Heart right ventricle (tissue), 16 donors: ENCODE measurements around the gene KRTAP12-4. TPM values are rescaled to one million over a fixed set of nuclear protein-coding genes. Genes with fewer than 3 reads are reported as not detected.
"Not testable (repeated sequence)": the region's sequence is repeated elsewhere in the genome, so short reads cannot be mapped to it uniquely, and the experiment has no call there.

Experiments used
- ATAC-seq, 8 donors: fragments of 200-7000 bp; cut with Tn5 transposase; one replicate each; pipeline ENCODE4 v1.9.1; 2020; ENCODE audit warnings: mild to moderate bottlenecking in 8 of 8, moderate library complexity in 8 of 8, moderate number of reproducible peaks in 1 of 8
- DNase-seq, 2 donors: peaks; one replicate each; pipeline ENCODE4 v3.0.0-alpha.2; 2020
- H3K27ac ChIP-seq, 10 donors: fragments of 200-600 bp; sonication (generic) in 2 of 10; one replicate each; pipeline versions ENCODE4 v1.5.0 to v1.8.0; 2020 to 2022; ENCODE audit warnings: mild to moderate bottlenecking in 3 of 10
- H3K27me3 ChIP-seq, 7 donors: fragments of 200-600 bp; one replicate each; pipeline ENCODE4 v1.8.0; 2021 to 2022; ENCODE audit warnings: mild to moderate bottlenecking in 2 of 7
- H3K36me3 ChIP-seq, 9 donors: fragments of 200-600 bp; sonication (generic) in 1 of 9; one replicate each; pipeline versions ENCODE4 v1.5.0 to v1.8.0; 2020 to 2022; ENCODE audit warnings: mild to moderate bottlenecking in 2 of 9
- H3K4me1 ChIP-seq, 9 donors: fragments of 200-600 bp; sonication (generic) in 1 of 9; one replicate each; pipeline versions ENCODE4 v1.5.0 to v1.8.0; 2020 to 2022; ENCODE audit warnings: mild to moderate bottlenecking in 4 of 9
- H3K4me3 ChIP-seq, 10 donors: fragments of 200-600 bp; sonication (generic) in 2 of 10; one replicate each; pipeline versions ENCODE4 v1.5.0 to v1.8.0; 2020 to 2022; ENCODE audit warnings: mild to moderate bottlenecking in 7 of 10, moderate library complexity in 2 of 10
- H3K9me3 ChIP-seq, 11 donors: fragments of 200-600 bp in 10 of 11; sonication (generic) in 2 of 11; one replicate each; pipeline versions ENCODE4 v1.5.0 to v1.8.0; 2013 to 2022; ENCODE audit warnings: mild to moderate bottlenecking in 2 of 11, control low read depth in 1 of 11, moderate library complexity in 1 of 11
- CTCF ChIP-seq, 9 donors: fragments of 200-600 bp; sonication (generic) in 2 of 9; IDR thresholded peaks; one replicate each; pipeline versions ENCODE4 v1.5.0 to v1.8.0; 2021 to 2022; ENCODE audit warnings: antibody characterized with exemption in 9 of 9, mild to moderate bottlenecking in 5 of 9, moderate library complexity in 1 of 9
- WGBS, 2 donors: extraction: QIAGEN DNeasy Blood & Tissue Kit; methylation state at CpG; one replicate each; pipeline ENCODE4 v1.1.7; 2013; ENCODE audit warnings: inconsistent platforms in 1 of 2; 5-methylcytosine and 5-hydroxymethylcytosine counted together
- intact Hi-C, 10 donors: fragments of 100-400 bp; cut with DNase I; formaldehyde crosslinking; loops; one replicate each; pipeline versions ENCODE4 v1.11.1 to v1.14.2; 2022
- polyA plus RNA-seq, 2 donors: library from polyadenylated mRNA; stranded (reverse); fragments of 200-250 nt; gene quantifications; one replicate each; pipeline ENCODE4 v1.2.3, GENCODE V29; 2013
- total RNA-seq, 10 donors: library from RNA; stranded (reverse); fragmentation: NEBNext Ultra II Directional in 3 of 10; extraction: Animal tissue kit (Norgen Biotek cat#: 25700) in 3 of 10; gene quantifications; one replicate each; pipeline versions ENCODE4 v1.2.1 to v1.2.4, GENCODE V29; 2021 to 2023
- donor health status: Arrhythmogenic right ventricular cardiomyopathy.
- donor health status: ischemic (EF 13 %, LVEDD 7.1; RV severe dilation, severe dysfunction).
- donor health status: healthy with polysubstance abuse.
- donor health status: DM: no; HTN: yes; CAD: no.
- donor health status: DM: no; HTN: no; CAD: no.
- donor health status: ischemic (EF 25% LVEDD 6.9; RV normal size, moderate dysfunction).
- donor health status: ischemic (EF 25% LVEDD 5.7; RV mildly dilated, moderate dysfunction).
- donor health status: healthy.
- donor health status: DM: yes; HTN: yes; CAD: no.
- donor health status: Ischemic cardiomyopathy.
- donor health status: ischemic (EF 35%, LVEDD 5.7; RV mildly dilated, moderate dysfunction).
- donor health status: nonischemic (EF 11% LVEDD 7.7; RV severe dilation, severe dysfunction).
- donor health status: DM: yes; HTN: yes; CAD: no.
- donor health status: PGD.
- donor health status: ischemic (EF 29% LVEDD 5.4; RV normal size, mild dysfunction).
- donor health status: nonischemic (EF 23%, LVEDD 6.1; RV moderate dilation, normal function).

Gene KRTAP12-4
- total and polyA plus RNA-seq, 12 donors: not detected

- 73 to 80% methylated on average over 5 of the region's 5 CpGs for WGBS, 2 donors
- ATAC-seq (no peak), DNase-seq (no peak)
- Histone ChIP-seq H3K9me3 (peaks cover 0 to 51% (median 14%) of the 10 kb centered on the region in 11 donors), H3K4me1 (no peaks in the 10 kb centered on the region), H3K4me3 (no peak overlapping the region), H3K27ac (no peak overlapping the region), H3K27me3 (peaks cover 0 to 38% (median 19%) of the 10 kb centered on the region in 7 donors), H3K36me3 (no peaks in the 10 kb centered on the region)
- TF ChIP-seq CTCF (IDR thresholded peaks at IDR 0.05): no peak
- intact Hi-C loops: no loop called here
These were observed 13.7 kb downstream of the KRTAP12-4 start for GRCh38 chr21:44640761-44641160.

- H3K9me3 ChIP-seq: peaks cover 0 to 41% (median 2%) of the 10 kb centered on the region in 11 donors
- no peak overlapping the region for H3K27ac ChIP-seq
- no peak for ATAC-seq
- TF ChIP-seq CTCF (IDR thresholded peaks at IDR 0.05): no peak
- DNase-seq: no peak
- WGBS, 2 donors: 80 to 83% methylated on average over 12 of the region's 12 CpGs
- H3K27me3 ChIP-seq: peaks cover 0 to 40% (median 15%) of the 10 kb centered on the region in 7 donors
- no peaks in the 10 kb centered on the region for H3K36me3 ChIP-seq
- intact Hi-C loops: no loop called here
- H3K4me3 ChIP-seq: no peak overlapping the region
- no peaks in the 10 kb centered on the region for H3K4me1 ChIP-seq
These were observed 15.2 kb downstream of the KRTAP12-4 start for GRCh38 chr21:44639331-44639655.

GRCh38 chr21:44638506-44639330, 15.7 kb downstream of the KRTAP12-4 start:
- DNase-seq: not testable (repeated sequence)
- WGBS, 2 donors: 80 to 96% methylated on average over 14 to 21 of the region's 21 CpGs

GRCh38 chr21:44637851-44638348, 16.6 kb downstream of the KRTAP12-4 start:
- Histone ChIP-seq H3K27me3 (peaks cover 0 to 40% (median 15%) of the 10 kb centered on the region in 7 donors), H3K9me3 (peaks cover 0 to 30% (median 2%) of the 10 kb centered on the region in 11 donors)
- H3K4me1 ChIP-seq, intact Hi-C loops, H3K4me3 ChIP-seq, H3K36me3 ChIP-seq, H3K27ac ChIP-seq, DNase-seq: not testable (repeated sequence)
- peak in 1 of 8 donors; percentile 34 for ATAC-seq
- WGBS, 2 donors: 45 to 49% methylated on average over 10 to 11 of the region's 12 CpGs

More at GRCh38 chr21:44638506-44639330, 15.7 kb downstream of the KRTAP12-4 start:
- peaks cover 0 to 40% (median 15%) of the 10 kb centered on the region in 7 donors for H3K27me3 ChIP-seq
- H3K4me1 ChIP-seq, H3K36me3 ChIP-seq, H3K27ac ChIP-seq, H3K4me3 ChIP-seq, intact Hi-C loops: not testable (repeated sequence)
- peaks cover 0 to 35% (median 0%) of the 10 kb centered on the region in 11 donors for H3K9me3 ChIP-seq
- ATAC-seq: peak in 1 of 8 donors; percentile 31

- 53 to 57% methylated on average over 19 to 21 of the region's 21 CpGs for WGBS, 2 donors
- Histone ChIP-seq H3K27ac (no peak within 1 kb of the TSS), H3K4me1 (no peaks in the 10 kb centered on the region), H3K36me3 (no peaks in the 10 kb centered on the region), H3K27me3 (peaks cover 0 to 40% (median 15%) of the 10 kb centered on the region in 7 donors), H3K4me3 (no peak within 1 kb of the TSS), H3K9me3 (peaks cover 0 to 33% (median 3%) of the 10 kb centered on the region in 11 donors)
- intact Hi-C loops: no loop called here
- no peak for TF ChIP-seq CTCF (IDR thresholded peaks at IDR 0.05)
- peak in 1 of 8 donors; percentile 56 for ATAC-seq
- no peak for DNase-seq
These were observed 17.2 kb downstream of the KRTAP12-4 start, which contains the start of gene KRTAP10-10 for GRCh38 chr21:44637018-44637850. TSS of gene KRTAP10-10 (plus strand) at chr21:44637356. CDS start at chr21:44637418, 62 bp downstream.
